ENCODE results near the gene DENND1A. TPM values are rescaled to one million over a fixed set of nuclear protein-coding genes. Genes with fewer than 3 reads are reported as not detected.

The DENND1A gene
- total and polyA plus RNA-seq, 2 of the 13 experiments (the other 11 are each of a cell fraction or from before 2014, with no cell fraction given), result 14.8 to 30.1 TPM

DNA sequence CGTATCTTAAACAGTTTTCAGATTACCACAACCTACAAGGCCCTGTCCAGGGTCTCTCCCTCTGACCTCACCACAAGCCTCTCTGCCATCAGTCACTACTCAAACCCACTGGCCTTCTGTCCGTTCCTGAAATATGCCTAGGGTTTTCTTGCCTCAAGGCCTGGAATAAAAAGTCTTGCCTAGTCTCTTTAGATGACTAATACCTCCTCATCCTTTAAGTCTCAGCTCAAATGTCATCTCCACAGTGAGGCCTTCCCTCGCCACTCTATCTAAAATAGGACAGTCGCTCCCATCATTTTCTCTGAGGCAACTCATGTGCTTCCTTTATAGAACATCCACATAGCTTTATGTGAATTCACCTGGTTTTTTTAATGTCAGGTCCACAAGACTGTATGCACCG is 5.2 kb downstream of the DENND1A start:
- intact Hi-C loops (cut with micrococcal nuclease; ENCODE audit: unreplicated experiment) (loop anchor here (10.0 kb wide), 1 partner anchor 180 kb away; no protein-coding TSS in a partner anchor), in situ Hi-C loops (cut with HindIII; ENCODE audit: extremely low pct_ligation_motif_present, low pct_unique_long_range_greater_than_20kb) (no loop called here)
- WGBS (ENCODE audit: low lambda C conversion rate), result 98% methylated on average over 5 of the region's 5 CpGs
- Histone ChIP-seq H2AFZ (ENCODE audit: low read length) (no peak overlapping the region), H3K4me2 (ENCODE audit: low read depth, low read length) (no peak overlapping the region), H3K4me3 (replicated peaks in 1 of 3; ENCODE audit: insufficient read depth in 1 of 3, low read depth in 2 of 3, low read length in 3 of 3) (no peak overlapping the region), H3K9me3 (ENCODE audit: low read length) (no peaks in the 10 kb centered on the region), H4K20me1 (ENCODE audit: insufficient read depth, low read length) (peaks cover 7% of the 10 kb centered on the region; the same call in 1 of the 2 replicates), H3K4me1 (ENCODE audit: insufficient read depth, low read length) (peaks cover 88% of the 10 kb centered on the region), H3K27me3 (ENCODE audit: control insufficient read depth in 1 of 2, insufficient read depth in 2 of 2, low read length in 2 of 2) (no peaks in the 10 kb centered on the region), H3K79me2 (ENCODE audit: insufficient read depth, low read length) (peaks cover 83% of the 10 kb centered on the region), H3K27ac (ENCODE audit: extremely low read length, insufficient read depth, low read length) (no peak overlapping the region), H3K9ac (ENCODE audit: insufficient read depth, low read depth, low read length) (no peak overlapping the region), H3K36me3 (replicated peaks in 1 of 2; ENCODE audit: control insufficient read depth in 1 of 2, insufficient read depth in 2 of 2, low read length in 2 of 2) (no peaks in the 10 kb centered on the region)
- ATAC-seq (no peak), FAIRE-seq (no peak), DNase-seq (ENCODE audit: low spot score) (no peak)
- POLR2A ChIA-PET, result no interaction called here
- TF ChIP-seq DPF2 (CRISPR knock-in tag; IDR thresholded peaks at IDR 0.05; ENCODE audit: borderline replicate concordance, low read depth), result no peak
- TF ChIP-seq POGZ (CRISPR knock-in tag; IDR thresholded peaks at IDR 0.05), result no peak
- no peak for TF ChIP-seq NAIF1 (CRISPR knock-in tag; IDR thresholded peaks at IDR 0.05; ENCODE audit: borderline replicate concordance)
- TF ChIP-seq ZBTB7A (CRISPR knock-in tag; IDR thresholded peaks at IDR 0.05), result no peak
- no peak for TF ChIP-seq FOXJ3 (CRISPR knock-in tag; IDR thresholded peaks at IDR 0.05; ENCODE audit: borderline replicate concordance)
- TF ChIP-seq, protein P1, sequence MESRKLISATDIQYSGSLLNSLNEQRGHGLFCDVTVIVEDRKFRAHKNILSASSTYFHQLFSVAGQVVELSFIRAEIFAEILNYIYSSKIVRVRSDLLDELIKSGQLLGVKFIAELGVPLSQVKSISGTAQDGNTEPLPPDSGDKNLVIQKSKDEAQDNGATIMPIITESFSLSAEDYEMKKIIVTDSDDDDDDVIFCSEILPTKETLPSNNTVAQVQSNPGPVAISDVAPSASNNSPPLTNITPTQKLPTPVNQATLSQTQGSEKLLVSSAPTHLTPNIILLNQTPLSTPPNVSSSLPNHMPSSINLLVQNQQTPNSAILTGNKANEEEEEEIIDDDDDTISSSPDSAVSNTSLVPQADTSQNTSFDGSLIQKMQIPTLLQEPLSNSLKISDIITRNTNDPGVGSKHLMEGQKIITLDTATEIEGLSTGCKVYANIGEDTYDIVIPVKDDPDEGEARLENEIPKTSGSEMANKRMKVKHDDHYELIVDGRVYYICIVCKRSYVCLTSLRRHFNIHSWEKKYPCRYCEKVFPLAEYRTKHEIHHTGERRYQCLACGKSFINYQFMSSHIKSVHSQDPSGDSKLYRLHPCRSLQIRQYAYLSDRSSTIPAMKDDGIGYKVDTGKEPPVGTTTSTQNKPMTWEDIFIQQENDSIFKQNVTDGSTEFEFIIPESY (CRISPR knock-in tag; IDR thresholded peaks at IDR 0.05), result no peak
- no peak for TF ChIP-seq TIGD3 (CRISPR knock-in tag; IDR thresholded peaks at IDR 0.05; ENCODE audit: borderline replicate concordance)
- TF ChIP-seq ZNF264 (CRISPR knock-in tag; IDR thresholded peaks at IDR 0.05), result no peak
- BruUV-seq (replicated peaks), result no TSS peak
- CTCF ChIA-PET (ENCODE audit: low intra/inter-chr PET ratio, low total read pairs), result no interaction called here
